ENCODE measurements around the gene MTA3. TPM values are rescaled to one million over a fixed set of nuclear protein-coding genes. Genes with fewer than 3 reads are reported as not detected.

The MTA3 gene
- total RNA-seq, 4 donors from 2014 or later = 6.6 to 21.6 (median 9.5) TPM

DNA sequence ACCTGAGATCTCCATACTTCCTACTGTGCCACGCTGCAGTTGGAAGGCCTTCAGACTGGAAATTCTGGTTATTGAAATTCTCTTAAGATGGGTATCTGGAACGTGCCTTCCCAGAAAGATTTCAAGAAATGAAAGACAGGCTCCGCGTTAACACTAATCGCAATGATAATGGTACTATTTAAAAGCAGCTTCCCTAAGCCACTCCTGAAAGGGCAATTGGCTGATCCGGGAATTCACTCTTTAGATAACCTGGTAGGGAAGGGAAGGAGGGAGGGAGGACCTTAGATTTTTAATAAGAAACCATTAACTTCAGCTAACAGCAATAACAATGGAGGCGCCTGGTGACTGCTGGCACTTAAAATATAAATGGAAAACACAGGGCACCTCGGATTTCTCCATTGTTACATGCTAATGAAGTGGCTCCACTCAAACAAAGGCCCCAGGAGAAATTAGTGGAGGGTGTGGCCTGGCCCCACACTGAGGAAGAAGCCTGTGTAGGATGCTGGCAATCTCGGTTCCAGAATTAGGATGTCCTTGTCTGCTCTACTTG lies 22.5 kb upstream of the MTA3 start:
- TF ChIP-seq, protein P1, sequence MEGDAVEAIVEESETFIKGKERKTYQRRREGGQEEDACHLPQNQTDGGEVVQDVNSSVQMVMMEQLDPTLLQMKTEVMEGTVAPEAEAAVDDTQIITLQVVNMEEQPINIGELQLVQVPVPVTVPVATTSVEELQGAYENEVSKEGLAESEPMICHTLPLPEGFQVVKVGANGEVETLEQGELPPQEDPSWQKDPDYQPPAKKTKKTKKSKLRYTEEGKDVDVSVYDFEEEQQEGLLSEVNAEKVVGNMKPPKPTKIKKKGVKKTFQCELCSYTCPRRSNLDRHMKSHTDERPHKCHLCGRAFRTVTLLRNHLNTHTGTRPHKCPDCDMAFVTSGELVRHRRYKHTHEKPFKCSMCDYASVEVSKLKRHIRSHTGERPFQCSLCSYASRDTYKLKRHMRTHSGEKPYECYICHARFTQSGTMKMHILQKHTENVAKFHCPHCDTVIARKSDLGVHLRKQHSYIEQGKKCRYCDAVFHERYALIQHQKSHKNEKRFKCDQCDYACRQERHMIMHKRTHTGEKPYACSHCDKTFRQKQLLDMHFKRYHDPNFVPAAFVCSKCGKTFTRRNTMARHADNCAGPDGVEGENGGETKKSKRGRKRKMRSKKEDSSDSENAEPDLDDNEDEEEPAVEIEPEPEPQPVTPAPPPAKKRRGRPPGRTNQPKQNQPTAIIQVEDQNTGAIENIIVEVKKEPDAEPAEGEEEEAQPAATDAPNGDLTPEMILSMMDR (IDR thresholded peaks at IDR 0.05 in 4 of 5, conservative IDR thresholded peaks at IDR 0.05 in 1 of 5) = no peak
- no peak for TF ChIP-seq POLR2A (IDR thresholded peaks at IDR 0.05)
- intact Hi-C loops (cut with DNase I; ENCODE audit: low total_unique reads) (no loop called here), in situ Hi-C loops (cut with MboI; ENCODE audit: low sequenced_read_pairs in 4 of 4) (no loop called here)
- Histone ChIP-seq H3K9me3 (no peaks in the 10 kb centered on the region), H3K4me1 (no peaks in the 10 kb centered on the region), H3K27me3 (no peaks in the 10 kb centered on the region), H3K27ac (no peak overlapping the region), H3K36me3 (no peaks in the 10 kb centered on the region), H3K4me3 (no peak overlapping the region)
- no peak for ATAC-seq
- no peak for DNase-seq

DNA sequence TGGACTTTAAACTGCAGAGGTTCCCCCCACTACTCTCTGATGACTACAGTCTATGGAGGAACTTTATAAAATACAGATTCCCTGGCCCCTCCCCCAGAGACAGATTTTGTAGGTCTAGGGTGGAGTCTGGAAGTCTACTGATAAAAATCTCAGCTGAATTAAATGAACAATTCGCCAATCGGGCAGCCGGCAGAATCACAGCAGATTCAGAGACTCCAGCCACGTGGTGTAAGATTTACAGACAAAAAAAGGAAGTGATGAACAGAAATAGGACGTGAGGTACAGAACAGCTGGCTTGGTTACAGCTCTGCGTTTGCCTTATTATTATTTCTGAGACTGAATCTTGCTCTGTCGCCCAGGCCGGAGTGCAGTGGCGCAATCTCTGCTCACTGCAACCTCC lies 21.4 kb upstream of the MTA3 start:
- no peak for DNase-seq
- TF ChIP-seq, protein P1 (IDR thresholded peaks at IDR 0.05 in 4 of 5, conservative IDR thresholded peaks at IDR 0.05 in 1 of 5) = no peak
- no peak for TF ChIP-seq POLR2A (IDR thresholded peaks at IDR 0.05)
- H3K9me3 ChIP-seq = no peaks in the 10 kb centered on the region
- in situ Hi-C loops (cut with MboI; ENCODE audit: low sequenced_read_pairs in 4 of 4) (no loop called here), intact Hi-C loops (cut with DNase I; ENCODE audit: low total_unique reads) (no loop called here)
- ATAC-seq = no peak
- H3K36me3 ChIP-seq = no peaks in the 10 kb centered on the region
- no peak overlapping the region for H3K27ac ChIP-seq
- no peaks in the 10 kb centered on the region for H3K27me3 ChIP-seq
- no peaks in the 10 kb centered on the region for H3K4me1 ChIP-seq
- no peak overlapping the region for H3K4me3 ChIP-seq

DNA sequence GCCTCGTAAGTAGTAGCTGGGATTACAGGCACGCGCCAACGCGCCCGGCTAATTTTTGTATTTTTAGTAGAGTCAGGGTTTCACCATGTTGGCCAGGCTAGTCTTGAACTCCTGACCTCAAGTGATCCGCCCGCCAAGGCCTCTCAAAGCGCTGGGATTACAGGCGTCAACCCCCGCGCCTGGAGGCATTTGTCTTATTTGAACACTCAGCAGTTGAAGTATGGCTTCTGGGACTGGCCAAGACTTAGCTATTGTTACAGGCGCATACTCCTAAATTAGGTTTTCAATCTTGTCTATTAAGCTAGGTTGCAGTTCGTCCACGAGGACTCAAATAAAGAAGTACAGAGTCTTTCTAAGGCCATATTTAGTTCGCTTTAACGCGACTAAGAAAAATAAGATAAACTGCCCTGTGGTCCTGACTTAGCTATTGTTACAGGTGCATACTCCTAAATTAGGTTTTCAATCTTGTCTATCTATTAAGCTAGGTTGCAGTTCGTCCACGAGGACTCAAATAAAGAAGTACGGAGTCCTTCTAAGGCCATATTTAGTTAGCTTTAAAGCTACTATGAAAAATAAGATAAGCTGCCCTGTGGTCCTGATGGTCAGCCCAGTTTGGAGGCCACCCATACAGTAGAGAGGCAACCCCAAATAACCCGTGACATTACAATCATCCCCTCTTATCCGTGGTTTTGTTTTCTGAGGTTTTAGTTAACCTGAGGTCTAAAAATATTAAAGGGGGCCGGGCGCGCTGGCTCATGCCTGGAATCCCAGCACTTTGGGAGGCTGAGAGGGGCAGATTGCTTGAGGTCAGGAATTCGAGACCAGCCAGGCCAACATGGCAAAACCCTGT lies 20.8 kb upstream of the MTA3 start:
- DNase-seq = no peak
- ATAC-seq = no peak
- H3K4me3 ChIP-seq = no peak overlapping the region
- no peak for TF ChIP-seq POLR2A (IDR thresholded peaks at IDR 0.05)
- TF ChIP-seq, protein P1 (IDR thresholded peaks at IDR 0.05 in 4 of 5, conservative IDR thresholded peaks at IDR 0.05 in 1 of 5) = no peak
- no peak overlapping the region for H3K27ac ChIP-seq
- H3K4me1 ChIP-seq = no peaks in the 10 kb centered on the region
- no peaks in the 10 kb centered on the region for H3K36me3 ChIP-seq
- H3K27me3 ChIP-seq = no peaks in the 10 kb centered on the region
- in situ Hi-C loops (cut with MboI; ENCODE audit: low sequenced_read_pairs in 4 of 4) = no loop called here
- intact Hi-C loops (cut with DNase I; ENCODE audit: low total_unique reads) = no loop called here
- no peaks in the 10 kb centered on the region for H3K9me3 ChIP-seq

DNA sequence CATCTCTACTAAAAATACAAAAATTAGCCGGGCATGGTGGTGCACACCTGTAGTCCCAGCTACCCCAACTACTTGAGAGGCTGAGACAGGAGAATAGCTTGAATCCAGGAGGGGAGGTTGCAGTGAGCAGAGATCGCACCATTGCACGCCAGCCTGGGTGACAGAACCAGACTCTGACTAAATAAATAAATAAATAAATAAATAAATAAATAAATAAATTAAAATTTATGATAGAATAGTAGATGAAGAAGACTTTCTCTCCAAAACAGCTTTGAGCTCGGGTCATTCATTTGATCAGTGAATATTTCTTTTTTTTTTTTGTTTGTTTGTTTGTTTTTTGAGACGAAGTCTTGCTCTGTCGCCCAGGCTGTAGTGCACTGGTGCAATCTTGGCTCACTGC lies 17.6 kb upstream of the MTA3 start:
- Histone ChIP-seq H3K27me3 (no peaks in the 10 kb centered on the region), H3K4me1 (no peaks in the 10 kb centered on the region), H3K36me3 (no peaks in the 10 kb centered on the region), H3K27ac (no peak overlapping the region), H3K9me3 (no peaks in the 10 kb centered on the region), H3K4me3 (no peak overlapping the region)
- ATAC-seq = no peak
- no peak for DNase-seq
- in situ Hi-C loops (cut with MboI; ENCODE audit: low sequenced_read_pairs in 4 of 4) = no loop called here
- intact Hi-C loops (cut with DNase I; ENCODE audit: low total_unique reads) = no loop called here
- TF ChIP-seq, protein P1 (IDR thresholded peaks at IDR 0.05 in 4 of 5, conservative IDR thresholded peaks at IDR 0.05 in 1 of 5) = no peak
- no peak for TF ChIP-seq POLR2A (IDR thresholded peaks at IDR 0.05)
